Upper lobe of left lung (tissue), 4 donors: ENCODE measurements around the gene FAT1.

Source experiments
- CTCF ChIP-seq, 6 experiments: fragments of 450-650 bp in 4 of 6; fragments of 200-600 bp in 2 of 6; sonication (generic) in 2 of 6; IDR thresholded peaks; one replicate each; pipeline ENCODE4 v1.5.1; 2016 to 2019; ENCODE audit warnings: antibody characterized with exemption in 6 of 6
- POLR2AphosphoS5 ChIP-seq, 2 donors: sonication (generic); formaldehyde crosslinking; IDR thresholded peaks; one replicate each; pipeline ENCODE4 v1.5.1; 2017; ENCODE audit warnings: antibody characterized with exemption in 2 of 2

- TF ChIP-seq CTCF (IDR thresholded peaks at IDR 0.05) = no peak
- no peak for TF ChIP-seq POLR2AphosphoS5 (IDR thresholded peaks at IDR 0.05)
Measured at GRCh38 chr4:186643501-186644310, 80.0 kb downstream of the FAT1 start.
